ENCODE measurements around the gene RBBP7.

RBBP7 gene

GRCh38 chrX:16825264-16826035 lies 44.7 kb downstream of the RBBP7 start:
- Histone ChIP-seq H3K9me3 (ENCODE audit: severe bottlenecking) (no peaks in the 10 kb centered on the region), H3K27me3 (ENCODE audit: insufficient read depth, poor library complexity, severe bottlenecking) (no peaks in the 10 kb centered on the region), H3K4me1 (ENCODE audit: insufficient read depth, poor library complexity, severe bottlenecking) (peaks cover 26% of the 10 kb centered on the region), H3K4me3 (ENCODE audit: severe bottlenecking) (no peak overlapping the region), H3K27ac (ENCODE audit: poor library complexity, severe bottlenecking) (peak overlapping the region; percentile 92), H3K36me3 (ENCODE audit: low read depth) (peaks cover 17% of the 10 kb centered on the region)
- ATAC-seq (ENCODE audit: low read depth) (peak; percentile 59), DNase-seq (ENCODE audit: low spot score) (no peak)
- TF ChIP-seq, protein P1, sequence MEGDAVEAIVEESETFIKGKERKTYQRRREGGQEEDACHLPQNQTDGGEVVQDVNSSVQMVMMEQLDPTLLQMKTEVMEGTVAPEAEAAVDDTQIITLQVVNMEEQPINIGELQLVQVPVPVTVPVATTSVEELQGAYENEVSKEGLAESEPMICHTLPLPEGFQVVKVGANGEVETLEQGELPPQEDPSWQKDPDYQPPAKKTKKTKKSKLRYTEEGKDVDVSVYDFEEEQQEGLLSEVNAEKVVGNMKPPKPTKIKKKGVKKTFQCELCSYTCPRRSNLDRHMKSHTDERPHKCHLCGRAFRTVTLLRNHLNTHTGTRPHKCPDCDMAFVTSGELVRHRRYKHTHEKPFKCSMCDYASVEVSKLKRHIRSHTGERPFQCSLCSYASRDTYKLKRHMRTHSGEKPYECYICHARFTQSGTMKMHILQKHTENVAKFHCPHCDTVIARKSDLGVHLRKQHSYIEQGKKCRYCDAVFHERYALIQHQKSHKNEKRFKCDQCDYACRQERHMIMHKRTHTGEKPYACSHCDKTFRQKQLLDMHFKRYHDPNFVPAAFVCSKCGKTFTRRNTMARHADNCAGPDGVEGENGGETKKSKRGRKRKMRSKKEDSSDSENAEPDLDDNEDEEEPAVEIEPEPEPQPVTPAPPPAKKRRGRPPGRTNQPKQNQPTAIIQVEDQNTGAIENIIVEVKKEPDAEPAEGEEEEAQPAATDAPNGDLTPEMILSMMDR (IDR thresholded peaks at IDR 0.05; ENCODE audit: poor library complexity, severe bottlenecking): no peak

GRCh38 chrX:16822723-16823122 lies 47.4 kb downstream of the RBBP7 start:
- ATAC-seq (ENCODE audit: low read depth): peak; percentile 72
- DNase-seq (ENCODE audit: low spot score): no peak
- no peaks in the 10 kb centered on the region for H3K9me3 ChIP-seq (ENCODE audit: severe bottlenecking)
- H3K4me3 ChIP-seq (ENCODE audit: severe bottlenecking): no peak overlapping the region
- H3K36me3 ChIP-seq (ENCODE audit: low read depth): peaks cover 10% of the 10 kb centered on the region
- H3K27ac ChIP-seq (ENCODE audit: poor library complexity, severe bottlenecking): peak overlapping the region; percentile 92
- H3K27me3 ChIP-seq (ENCODE audit: insufficient read depth, poor library complexity, severe bottlenecking): no peaks in the 10 kb centered on the region
- TF ChIP-seq, protein P1 (IDR thresholded peaks at IDR 0.05; ENCODE audit: poor library complexity, severe bottlenecking): no peak
- peaks cover 22% of the 10 kb centered on the region for H3K4me1 ChIP-seq (ENCODE audit: insufficient read depth, poor library complexity, severe bottlenecking)

DNA sequence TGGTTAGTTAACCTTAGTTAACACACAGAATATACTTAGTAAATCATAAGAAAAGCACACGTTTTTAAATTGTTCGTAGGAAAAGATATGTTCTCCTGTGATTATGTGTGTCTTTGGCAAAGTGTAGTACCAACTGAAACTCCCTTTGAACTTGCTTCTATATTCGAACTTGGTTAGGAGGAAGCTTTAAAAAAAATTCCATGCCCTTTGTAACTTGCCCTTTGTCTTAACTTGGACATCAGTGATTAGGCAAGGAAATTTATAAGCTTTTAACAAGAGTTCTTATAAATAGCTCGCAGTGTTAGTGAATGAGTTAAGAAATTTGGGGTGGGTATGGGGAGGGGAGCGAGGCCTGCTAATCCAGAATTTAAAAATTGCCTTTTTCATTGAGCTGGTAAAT lies 50.5 kb downstream of the RBBP7 start:
- no peak overlapping the region for H3K4me3 ChIP-seq (ENCODE audit: severe bottlenecking)
- no peaks in the 10 kb centered on the region for H3K9me3 ChIP-seq (ENCODE audit: severe bottlenecking)
- peaks cover 10% of the 10 kb centered on the region for H3K36me3 ChIP-seq (ENCODE audit: low read depth)
- peaks cover 5% of the 10 kb centered on the region for H3K4me1 ChIP-seq (ENCODE audit: insufficient read depth, poor library complexity, severe bottlenecking)
- ATAC-seq (ENCODE audit: low read depth) (no peak), DNase-seq (ENCODE audit: low spot score) (no peak)
- TF ChIP-seq, protein P1 (IDR thresholded peaks at IDR 0.05; ENCODE audit: poor library complexity, severe bottlenecking): no peak
- no peak overlapping the region for H3K27ac ChIP-seq (ENCODE audit: poor library complexity, severe bottlenecking)
- H3K27me3 ChIP-seq (ENCODE audit: insufficient read depth, poor library complexity, severe bottlenecking): no peaks in the 10 kb centered on the region

DNA sequence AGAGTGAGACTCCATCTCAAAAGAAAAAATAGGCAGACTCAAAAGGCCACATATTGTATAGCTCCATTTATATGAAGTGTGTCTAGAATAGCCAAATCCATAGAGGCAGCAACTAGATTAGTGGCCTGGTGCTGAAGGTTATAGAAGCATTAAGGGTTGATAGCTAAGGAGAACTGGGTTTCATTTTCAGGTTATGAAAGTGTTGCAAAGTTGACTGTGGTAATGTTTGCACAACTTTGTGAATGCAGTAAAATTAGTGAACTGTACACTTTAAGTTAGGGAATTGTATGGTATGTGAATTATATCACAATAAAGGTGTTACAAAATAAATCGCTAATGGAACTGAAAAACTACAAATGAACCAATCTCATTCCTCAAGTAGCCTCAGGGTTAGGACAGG lies 55.6 kb downstream of the RBBP7 start:
- Histone ChIP-seq H3K27me3 (ENCODE audit: insufficient read depth, poor library complexity, severe bottlenecking) (no peaks in the 10 kb centered on the region), H3K36me3 (ENCODE audit: low read depth) (peaks cover 3% of the 10 kb centered on the region), H3K4me3 (ENCODE audit: severe bottlenecking) (no peak overlapping the region), H3K27ac (ENCODE audit: poor library complexity, severe bottlenecking) (no peak overlapping the region), H3K4me1 (ENCODE audit: insufficient read depth, poor library complexity, severe bottlenecking) (no peaks in the 10 kb centered on the region), H3K9me3 (ENCODE audit: severe bottlenecking) (no peaks in the 10 kb centered on the region)
- TF ChIP-seq, protein P1 (IDR thresholded peaks at IDR 0.05; ENCODE audit: poor library complexity, severe bottlenecking): no peak
- ATAC-seq (ENCODE audit: low read depth) (no peak), DNase-seq (ENCODE audit: low spot score) (no peak)

- Histone ChIP-seq H3K4me1 (ENCODE audit: insufficient read depth, poor library complexity, severe bottlenecking) (no peaks in the 10 kb centered on the region), H3K36me3 (ENCODE audit: low read depth) (no peaks in the 10 kb centered on the region), H3K4me3 (ENCODE audit: severe bottlenecking) (no peak overlapping the region), H3K27me3 (ENCODE audit: insufficient read depth, poor library complexity, severe bottlenecking) (no peaks in the 10 kb centered on the region), H3K9me3 (ENCODE audit: severe bottlenecking) (no peaks in the 10 kb centered on the region), H3K27ac (ENCODE audit: poor library complexity, severe bottlenecking) (peak overlapping the region; percentile 13)
- TF ChIP-seq, protein P1 (IDR thresholded peaks at IDR 0.05; ENCODE audit: poor library complexity, severe bottlenecking): no peak
- DNase-seq (ENCODE audit: low spot score) (no peak), ATAC-seq (ENCODE audit: low read depth) (peak; percentile 65; the same call in 2 of the 3 replicates)
Observed at GRCh38 chrX:16807976-16808542, 62.1 kb downstream of the RBBP7 start.
